Measurements from ENCODE around the gene RSPO1.
A peak's percentile ranks its signal among the peaks of the same experiment; 100 is the strongest.

GRCh38 chr1:37682334-37682987 is 47.8 kb upstream of the RSPO1 start:
- TF ChIP-seq CTCF (conservative IDR thresholded peaks at IDR 0.05; ENCODE audit: low read depth, low read length), result peak; percentile 91
- TF ChIP-seq EZH2 (IDR thresholded peaks at IDR 0.05; ENCODE audit: borderline replicate concordance, low read depth, low read length, poor library complexity, severe bottlenecking), result no peak

Measured in A673 (cell line).